Colonic mucosa (tissue), 4 donors: ENCODE results near the gene TULP1. TPM values are rescaled to one million over a fixed set of nuclear protein-coding genes. Genes with fewer than 3 reads are reported as not detected.

ENCODE experiments used
- DNase-seq: peaks from one replicate; pipeline ENCODE4 v3.0.0-alpha.2; 2020
- H3K27ac ChIP-seq: fragments of 200-600 bp; one replicate; pipeline ENCODE4 v1.8.0; 2021
- H3K27me3 ChIP-seq: fragments of 200-600 bp; one replicate; pipeline ENCODE4 v1.8.0; 2021
- H3K36me3 ChIP-seq: fragments of 200-600 bp; one replicate; pipeline ENCODE4 v1.8.0; 2021
- H3K4me1 ChIP-seq: fragments of 200-600 bp; one replicate; pipeline ENCODE4 v1.8.0; 2021; ENCODE audit warnings: mild to moderate bottlenecking
- H3K4me3 ChIP-seq: fragments of 200-600 bp; one replicate; pipeline ENCODE4 v1.8.0; 2021
- H3K9ac ChIP-seq, 2 donors: one replicate each; pipeline ENCODE4 v1.7.0; 2013; ENCODE audit warnings: control low read depth in 2 of 2, low read depth in 2 of 2, low read length in 2 of 2
- H3K9me3 ChIP-seq: fragments of 200-600 bp; one replicate; pipeline ENCODE4 v1.8.0; 2021
- intact Hi-C: fragments of 100-400 bp; cut with DNase I; formaldehyde crosslinking; loops from one replicate; pipeline ENCODE4 v1.14.1; 2022
- total RNA-seq, 2 donors: library from RNA; stranded (reverse); fragmentation: NEBNext Ultra II Directional in 1 of 2; extraction: Animal tissue kit (Norgen Biotek cat#: 25700) in 1 of 2; gene quantifications; one replicate each; pipeline ENCODE4 v1.2.1, GENCODE V29; 2021
- TF ChIP-seq, protein P1 (sequence below): fragments of 200-600 bp; IDR thresholded peaks from one replicate; pipeline ENCODE4 v1.8.0; 2022; ENCODE audit warnings: antibody characterized with exemption, mild to moderate bottlenecking
- donor health status: healthy.
- donor health status: DM: no; HTN: no; CAD: no.
- donor health status: DM: no; HTN: no; CAD: no.

TULP1 gene
- total RNA-seq, 2 donors from 2014 or later, result not detected

DNA sequence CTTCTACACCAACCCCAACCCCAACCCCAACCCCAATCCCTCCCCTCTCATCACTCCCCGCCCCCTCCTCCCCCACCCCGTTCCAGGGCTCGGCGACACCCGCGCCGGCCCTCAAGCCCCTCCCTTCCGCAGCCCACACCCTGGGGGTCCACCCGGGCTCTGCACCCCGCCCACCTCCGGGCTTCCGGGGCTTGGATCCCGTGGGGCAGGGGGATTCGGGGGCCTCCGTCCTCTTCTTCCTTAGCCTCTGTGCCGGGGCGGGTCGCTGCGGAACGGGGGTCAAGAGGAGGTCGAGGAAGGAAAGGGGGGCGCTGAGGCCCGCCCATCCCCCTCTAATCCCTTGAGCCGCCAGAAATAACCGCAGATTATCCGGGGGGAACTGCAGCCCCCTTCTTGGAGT is 690 bp downstream of the TULP1 start:
- no peak overlapping the region for H3K27ac ChIP-seq
- DNase-seq, result no peak
- no peaks in the 10 kb centered on the region for H3K9me3 ChIP-seq
- intact Hi-C loops, result no loop called here
- H3K27me3 ChIP-seq, result peaks cover 3% of the 10 kb centered on the region
- TF ChIP-seq, protein P1, sequence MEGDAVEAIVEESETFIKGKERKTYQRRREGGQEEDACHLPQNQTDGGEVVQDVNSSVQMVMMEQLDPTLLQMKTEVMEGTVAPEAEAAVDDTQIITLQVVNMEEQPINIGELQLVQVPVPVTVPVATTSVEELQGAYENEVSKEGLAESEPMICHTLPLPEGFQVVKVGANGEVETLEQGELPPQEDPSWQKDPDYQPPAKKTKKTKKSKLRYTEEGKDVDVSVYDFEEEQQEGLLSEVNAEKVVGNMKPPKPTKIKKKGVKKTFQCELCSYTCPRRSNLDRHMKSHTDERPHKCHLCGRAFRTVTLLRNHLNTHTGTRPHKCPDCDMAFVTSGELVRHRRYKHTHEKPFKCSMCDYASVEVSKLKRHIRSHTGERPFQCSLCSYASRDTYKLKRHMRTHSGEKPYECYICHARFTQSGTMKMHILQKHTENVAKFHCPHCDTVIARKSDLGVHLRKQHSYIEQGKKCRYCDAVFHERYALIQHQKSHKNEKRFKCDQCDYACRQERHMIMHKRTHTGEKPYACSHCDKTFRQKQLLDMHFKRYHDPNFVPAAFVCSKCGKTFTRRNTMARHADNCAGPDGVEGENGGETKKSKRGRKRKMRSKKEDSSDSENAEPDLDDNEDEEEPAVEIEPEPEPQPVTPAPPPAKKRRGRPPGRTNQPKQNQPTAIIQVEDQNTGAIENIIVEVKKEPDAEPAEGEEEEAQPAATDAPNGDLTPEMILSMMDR, result no peak
- no peak overlapping the region for H3K9ac ChIP-seq
- H3K36me3 ChIP-seq, result no peaks in the 10 kb centered on the region
- no peak overlapping the region for H3K4me3 ChIP-seq
- no peaks in the 10 kb centered on the region for H3K4me1 ChIP-seq

- no peak for DNase-seq
- peaks cover 3% of the 10 kb centered on the region for H3K27me3 ChIP-seq
These were observed 1.1 kb downstream of the TULP1 start for GRCh38 chr6:35511562-35511941.

GRCh38 chr6:35510916-35511561 is 1.7 kb downstream of the TULP1 start:
- no peak overlapping the region for H3K27ac ChIP-seq
- peaks cover 5% of the 10 kb centered on the region for H3K27me3 ChIP-seq
- H3K9ac ChIP-seq, result no peak overlapping the region
- DNase-seq, result no peak
- H3K4me1 ChIP-seq, result no peaks in the 10 kb centered on the region
- no peak overlapping the region for H3K4me3 ChIP-seq
- TF ChIP-seq, protein P1, result no peak
- H3K9me3 ChIP-seq, result no peaks in the 10 kb centered on the region
- H3K36me3 ChIP-seq, result no peaks in the 10 kb centered on the region
- intact Hi-C loops, result no loop called here

More at GRCh38 chr6:35511562-35511941, 1.1 kb downstream of the TULP1 start:
- H3K4me1 ChIP-seq, result no peaks in the 10 kb centered on the region
- no peak overlapping the region for H3K4me3 ChIP-seq
- H3K9ac ChIP-seq, result no peak overlapping the region
- H3K9me3 ChIP-seq, result no peaks in the 10 kb centered on the region
- H3K27ac ChIP-seq, result no peak overlapping the region
- no peaks in the 10 kb centered on the region for H3K36me3 ChIP-seq
- TF ChIP-seq, protein P1, result no peak
- intact Hi-C loops, result no loop called here

GRCh38 chr6:35508542-35508941 is 4.2 kb downstream of the TULP1 start:
- DNase-seq, result no peak
- no peaks in the 10 kb centered on the region for H3K4me1 ChIP-seq
- TF ChIP-seq, protein P1, result no peak
- no peak overlapping the region for H3K27ac ChIP-seq
- no peaks in the 10 kb centered on the region for H3K9me3 ChIP-seq
- H3K27me3 ChIP-seq, result peaks cover 6% of the 10 kb centered on the region
- intact Hi-C loops, result no loop called here
- no peak overlapping the region for H3K4me3 ChIP-seq
- no peak overlapping the region for H3K9ac ChIP-seq
- no peaks in the 10 kb centered on the region for H3K36me3 ChIP-seq

GRCh38 chr6:35508027-35508426 is 4.7 kb downstream of the TULP1 start:
- no peaks in the 10 kb centered on the region for H3K9me3 ChIP-seq
- no peaks in the 10 kb centered on the region for H3K4me1 ChIP-seq
- H3K9ac ChIP-seq, result no peak overlapping the region
- no peaks in the 10 kb centered on the region for H3K36me3 ChIP-seq
- H3K27ac ChIP-seq, result no peak overlapping the region
- H3K27me3 ChIP-seq, result peaks cover 6% of the 10 kb centered on the region
- DNase-seq, result no peak
- no peak overlapping the region for H3K4me3 ChIP-seq
- intact Hi-C loops, result no loop called here
- TF ChIP-seq, protein P1, result no peak
